Liver (tissue), 9 donors: ENCODE results near the gene NEK2. TPM values are rescaled to one million over a fixed set of nuclear protein-coding genes. Genes with fewer than 3 reads are reported as not detected.
"Not testable (repeated sequence)": the region's sequence is repeated elsewhere in the genome, so short reads cannot be mapped to it uniquely, and the experiment has no call there.

Source experiments
- DNase-seq: peaks from one replicate; pipeline ENCODE4 v3.0.0-alpha.2; 2017; ENCODE audit warnings: low spot score
- H3K27ac ChIP-seq, 2 donors: one replicate each; pipeline ENCODE4 v1.7.0; 2013; ENCODE audit warnings: inconsistent platforms in 2 of 2, low read length in 2 of 2, control low read depth in 1 of 2, low read depth in 1 of 2, mild to moderate bottlenecking in 1 of 2
- H3K27me3 ChIP-seq, 4 donors: one replicate each; pipeline versions ENCODE4 v1.6.1 to v1.7.0; 2013; ENCODE audit warnings: low read length in 3 of 4, inconsistent platforms in 1 of 4, mild to moderate bottlenecking in 1 of 4, moderate library complexity in 1 of 4; ENCODE audit not compliant: control insufficient read depth in 4 of 4, insufficient read depth in 4 of 4
- H3K36me3 ChIP-seq, 4 donors: one replicate each; pipeline versions ENCODE4 v1.6.1 to v1.7.0; 2013; ENCODE audit warnings: low read length in 3 of 4, mild to moderate bottlenecking in 3 of 4, low read depth in 1 of 4, moderate library complexity in 1 of 4; ENCODE audit not compliant: control insufficient read depth in 4 of 4, insufficient read depth in 3 of 4
- H3K4me1 ChIP-seq, 4 donors: one replicate each; pipeline versions ENCODE4 v1.6.1 to v1.7.0; 2013; ENCODE audit warnings: low read length in 3 of 4, mild to moderate bottlenecking in 3 of 4, moderate library complexity in 1 of 4; ENCODE audit not compliant: control insufficient read depth in 4 of 4, insufficient read depth in 4 of 4
- H3K4me3 ChIP-seq, 3 donors: one replicate each; pipeline versions ENCODE4 v1.6.1 to v1.7.0; 2013; ENCODE audit warnings: low read length in 3 of 3, control low read depth in 1 of 3, low read depth in 1 of 3, mild to moderate bottlenecking in 1 of 3
- H3K9ac ChIP-seq, 2 donors: one replicate each; pipeline ENCODE4 v1.7.0; 2013; ENCODE audit warnings: low read length in 2 of 2, mild to moderate bottlenecking in 2 of 2, moderate library complexity in 2 of 2, control low read depth in 1 of 2, low read depth in 1 of 2
- H3K9me3 ChIP-seq, 4 donors: one replicate each; pipeline versions ENCODE4 v1.6.1 to v1.7.0; 2013; ENCODE audit warnings: low read length in 3 of 4; ENCODE audit not compliant: control insufficient read depth in 4 of 4
- EGR1 ChIP-seq, 2 donors: IDR thresholded peaks; 2 replicates each; pipeline ENCODE4 v1.6.1; 2016 to 2018; ENCODE audit warnings: antibody characterized with exemption in 2 of 2, low read depth in 2 of 2
- FOXA1 ChIP-seq: IDR thresholded peaks from 2 replicates; pipeline ENCODE4 v1.6.1; 2016; ENCODE audit warnings: antibody characterized with exemption
- FOXA2 ChIP-seq: IDR thresholded peaks from 2 replicates; pipeline ENCODE4 v1.6.1; 2016; ENCODE audit warnings: antibody characterized with exemption
- HNF4A ChIP-seq, 2 donors: conservative IDR thresholded peaks; 2 replicates each; pipeline ENCODE4 v1.6.1; 2016; ENCODE audit warnings: antibody characterized with exemption in 2 of 2, mild to moderate bottlenecking in 2 of 2
- JUND ChIP-seq, 2 donors: IDR thresholded peaks; 2 replicates each; pipeline ENCODE4 v1.6.1; 2016; ENCODE audit warnings: antibody characterized with exemption in 2 of 2
- NR2F2 ChIP-seq: IDR thresholded peaks from 2 replicates; pipeline ENCODE4 v1.6.1; 2016; ENCODE audit warnings: antibody characterized with exemption
- RAD21 ChIP-seq, 2 donors: IDR thresholded peaks; 2 replicates each; pipeline ENCODE4 v1.6.1; 2016; ENCODE audit warnings: antibody characterized with exemption in 2 of 2, mild to moderate bottlenecking in 2 of 2
- RXRA ChIP-seq, 2 donors: IDR thresholded peaks; 2 replicates each; pipeline ENCODE4 v1.6.1; 2017 to 2018; ENCODE audit warnings: antibody characterized with exemption in 2 of 2, mild to moderate bottlenecking in 1 of 2
- SP1 ChIP-seq: IDR thresholded peaks from 2 replicates; pipeline ENCODE4 v1.6.1; 2018; ENCODE audit warnings: antibody characterized with exemption, mild to moderate bottlenecking
- TAF1 ChIP-seq: conservative IDR thresholded peaks from 2 replicates; pipeline ENCODE4 v1.6.1; 2016; ENCODE audit warnings: antibody characterized with exemption, mild to moderate bottlenecking
- YY1 ChIP-seq: IDR thresholded peaks from 2 replicates; pipeline ENCODE4 v1.6.1; 2016; ENCODE audit warnings: antibody characterized with exemption, mild to moderate bottlenecking
- WGBS: extraction: QIAGEN DNeasy Blood & Tissue Kit; methylation state at CpG from one replicate; pipeline ENCODE4 v1.1.7; 2013; 5-methylcytosine and 5-hydroxymethylcytosine counted together
- polyA plus RNA-seq, 2 donors: library from polyadenylated mRNA; stranded (reverse) in 1 of 2; unstranded in 1 of 2; fragments of 200-250 nt in 1 of 2; fragments of >200 nt in 1 of 2; fragmentation: Nextera tagmentation in 1 of 2; extraction: Ambion mirVana in 1 of 2; gene quantifications; one replicate each; pipeline versions ENCODE4 v1.2.1 to v1.2.3, GENCODE V29; 2013 to 2015
- total RNA-seq, 2 donors: library from RNA; depleted of rRNA; stranded (reverse); fragments of >200 nt; gene quantifications; one replicate each; pipeline ENCODE4 v1.2.3, GENCODE V29; 2014
- TF ChIP-seq, protein P1 (sequence below): IDR thresholded peaks from 2 replicates; pipeline ENCODE4 v1.6.1; 2016; ENCODE audit warnings: antibody characterized with exemption
- TF ChIP-seq, protein P2 (sequence below): IDR thresholded peaks from 2 replicates; pipeline ENCODE4 v1.6.1; 2016; ENCODE audit warnings: antibody characterized with exemption
- TF ChIP-seq, protein P3 (sequence below): IDR thresholded peaks from 2 replicates; pipeline ENCODE4 v1.6.1; 2016; ENCODE audit warnings: antibody characterized with exemption
- donor health status: healthy.
- donor health status: healthy.
- donor health status: healthy.
- donor health status: healthy.
- donor health status: healthy.

Gene NEK2
- total and polyA plus RNA-seq, 4 donors, result 0.29 to 25.7 (median 1.3) TPM; not detected in 1

DNA sequence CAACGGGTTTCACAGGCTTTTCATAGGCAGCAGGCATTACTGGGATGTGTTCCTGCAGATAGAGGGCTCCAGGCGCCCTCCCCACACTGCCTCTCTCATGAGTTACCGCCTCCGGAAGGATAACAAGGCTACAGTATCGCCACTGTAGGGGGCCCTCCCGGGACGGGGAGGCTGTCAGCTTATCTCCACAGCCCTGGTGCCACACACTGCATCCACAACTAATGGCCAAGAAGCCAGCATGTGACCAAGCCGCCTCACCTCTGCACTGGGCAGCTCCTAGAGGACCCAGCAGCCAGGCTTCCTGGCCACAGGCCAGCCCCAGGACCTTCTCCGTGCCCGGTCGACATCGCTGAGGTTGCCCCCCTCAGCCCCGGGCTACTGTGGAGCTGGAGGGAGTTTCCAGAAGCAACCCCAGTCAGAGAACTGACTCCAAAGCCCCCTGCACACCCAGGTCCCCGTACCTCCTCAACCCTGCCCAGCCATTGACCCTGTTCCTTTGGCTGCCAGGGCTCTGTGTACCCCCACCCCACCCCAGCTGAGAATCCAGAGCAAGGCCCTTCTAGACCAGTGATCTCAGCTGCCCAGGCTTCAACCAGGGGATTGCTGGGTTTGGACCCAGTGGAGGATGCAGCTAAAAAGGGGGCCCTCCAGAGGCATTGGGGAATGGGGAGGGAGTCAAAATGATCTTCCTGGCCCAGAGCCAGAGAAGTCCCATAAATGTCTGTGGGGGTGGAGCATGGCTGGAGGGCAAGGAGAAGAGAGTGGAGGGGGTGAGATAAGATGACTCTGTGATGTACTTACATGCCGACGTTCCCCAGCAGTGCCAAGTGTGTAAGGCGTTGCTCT, 45.0 kb downstream of the NEK2 start:
- Histone ChIP-seq H3K36me3 (no peaks in the 10 kb centered on the region), H3K4me3 (no peak overlapping the region), H3K4me1 (peaks cover 0 to 21% (median 10%) of the 10 kb centered on the region in 4 donors), H3K27me3 (no peaks in the 10 kb centered on the region), H3K9me3 (no peaks in the 10 kb centered on the region), H3K9ac (no peak overlapping the region), H3K27ac (no peak overlapping the region)
- peak; percentile 82 for DNase-seq
- 71% methylated on average over 17 of the region's 17 CpGs for WGBS
- TF ChIP-seq RAD21 (IDR thresholded peaks at IDR 0.05) (no peak), NR2F2 (no peak), TAF1 (no peak), SP1 (no peak), JUND (IDR thresholded peaks at IDR 0.05) (no peak), YY1 (no peak)
- TF ChIP-seq, protein P1, sequence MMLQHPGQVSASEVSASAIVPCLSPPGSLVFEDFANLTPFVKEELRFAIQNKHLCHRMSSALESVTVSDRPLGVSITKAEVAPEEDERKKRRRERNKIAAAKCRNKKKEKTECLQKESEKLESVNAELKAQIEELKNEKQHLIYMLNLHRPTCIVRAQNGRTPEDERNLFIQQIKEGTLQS, result no peak
- TF ChIP-seq, protein P2, sequence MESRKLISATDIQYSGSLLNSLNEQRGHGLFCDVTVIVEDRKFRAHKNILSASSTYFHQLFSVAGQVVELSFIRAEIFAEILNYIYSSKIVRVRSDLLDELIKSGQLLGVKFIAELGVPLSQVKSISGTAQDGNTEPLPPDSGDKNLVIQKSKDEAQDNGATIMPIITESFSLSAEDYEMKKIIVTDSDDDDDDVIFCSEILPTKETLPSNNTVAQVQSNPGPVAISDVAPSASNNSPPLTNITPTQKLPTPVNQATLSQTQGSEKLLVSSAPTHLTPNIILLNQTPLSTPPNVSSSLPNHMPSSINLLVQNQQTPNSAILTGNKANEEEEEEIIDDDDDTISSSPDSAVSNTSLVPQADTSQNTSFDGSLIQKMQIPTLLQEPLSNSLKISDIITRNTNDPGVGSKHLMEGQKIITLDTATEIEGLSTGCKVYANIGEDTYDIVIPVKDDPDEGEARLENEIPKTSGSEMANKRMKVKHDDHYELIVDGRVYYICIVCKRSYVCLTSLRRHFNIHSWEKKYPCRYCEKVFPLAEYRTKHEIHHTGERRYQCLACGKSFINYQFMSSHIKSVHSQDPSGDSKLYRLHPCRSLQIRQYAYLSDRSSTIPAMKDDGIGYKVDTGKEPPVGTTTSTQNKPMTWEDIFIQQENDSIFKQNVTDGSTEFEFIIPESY, result no peak

DNA sequence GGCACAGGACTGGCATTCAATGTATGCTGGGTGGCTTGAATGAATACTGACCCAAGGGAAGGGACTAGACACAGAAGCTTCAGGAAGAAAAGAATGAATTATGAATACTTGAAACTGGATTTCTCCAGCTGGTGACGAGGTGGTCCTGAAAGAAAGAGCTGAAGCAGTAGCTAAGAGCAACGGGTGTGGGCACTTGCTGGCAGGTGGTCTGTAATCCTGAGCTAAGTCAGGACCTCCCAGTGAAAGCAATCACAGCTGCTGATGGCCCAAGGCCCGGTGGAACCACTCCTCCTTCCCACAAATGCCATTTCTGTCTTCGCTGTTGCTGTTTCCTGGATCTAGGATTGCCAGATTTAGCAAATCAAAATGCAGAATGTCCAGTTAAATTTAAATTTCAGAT, 47.0 kb downstream of the NEK2 start:
- DNase-seq, result no peak

DNA sequence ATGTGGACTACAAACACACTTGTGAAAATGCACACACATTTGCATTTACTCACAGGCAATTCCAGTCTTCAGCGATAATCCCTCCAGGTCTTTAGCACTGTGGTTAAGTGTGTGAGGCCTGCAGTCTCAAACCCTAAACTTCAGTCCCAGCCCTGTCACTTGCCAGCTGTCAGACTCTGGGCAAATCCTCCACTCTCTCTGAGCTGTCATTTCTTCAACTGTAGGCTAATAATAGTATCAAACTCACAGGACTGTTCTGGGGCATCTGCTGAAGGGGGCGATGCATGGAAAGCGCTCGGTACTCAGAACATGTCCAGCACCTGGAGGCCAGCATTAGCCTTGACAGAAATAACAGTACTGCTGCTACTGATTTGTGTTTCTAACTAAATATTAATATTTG, 48.2 kb downstream of the NEK2 start:
- H3K36me3 ChIP-seq, result no peaks in the 10 kb centered on the region
- DNase-seq, result no peak
- H3K27ac ChIP-seq, result no peak overlapping the region
- H3K9me3 ChIP-seq, result no peaks in the 10 kb centered on the region
- TF ChIP-seq, protein P1, result no peak
- TF ChIP-seq RXRA (IDR thresholded peaks at IDR 0.05), result no peak
- TF ChIP-seq, protein P3, sequence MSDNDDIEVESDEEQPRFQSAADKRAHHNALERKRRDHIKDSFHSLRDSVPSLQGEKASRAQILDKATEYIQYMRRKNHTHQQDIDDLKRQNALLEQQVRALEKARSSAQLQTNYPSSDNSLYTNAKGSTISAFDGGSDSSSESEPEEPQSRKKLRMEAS, result no peak
- no peak for TF ChIP-seq JUND (IDR thresholded peaks at IDR 0.05)
- TF ChIP-seq YY1, result no peak
- no peak for TF ChIP-seq TAF1
- TF ChIP-seq, protein P2, result no peak
- TF ChIP-seq RAD21 (IDR thresholded peaks at IDR 0.05), result no peak
- no peak for TF ChIP-seq FOXA1
- no peak for TF ChIP-seq NR2F2
- TF ChIP-seq HNF4A (conservative IDR thresholded peaks at IDR 0.05), result no peak
- no peak for TF ChIP-seq SP1
- no peaks in the 10 kb centered on the region for H3K27me3 ChIP-seq
- no peak overlapping the region for H3K9ac ChIP-seq
- no peak overlapping the region for H3K4me3 ChIP-seq
- H3K4me1 ChIP-seq, result peaks cover 0 to 3% (median 0%) of the 10 kb centered on the region in 4 donors
- WGBS, result 96% methylated on average over 4 of the region's 4 CpGs

More for the DNA sequence above, 47.0 kb downstream of the NEK2 start:
- Histone ChIP-seq H3K36me3 (no peaks in the 10 kb centered on the region), H3K4me3 (no peak overlapping the region), H3K27ac (no peak overlapping the region), H3K27me3 (no peaks in the 10 kb centered on the region), H3K9ac (no peak overlapping the region), H3K4me1 (peaks cover 0 to 15% (median 8%) of the 10 kb centered on the region in 4 donors), H3K9me3 (no peaks in the 10 kb centered on the region)
- TF ChIP-seq, protein P2, result no peak
- TF ChIP-seq EGR1 (IDR thresholded peaks at IDR 0.05; ENCODE audit: low read depth in 2 of 2), result no peak
- TF ChIP-seq FOXA2, result no peak
- TF ChIP-seq YY1, result no peak
- no peak for TF ChIP-seq JUND (IDR thresholded peaks at IDR 0.05)
- no peak for TF ChIP-seq HNF4A (conservative IDR thresholded peaks at IDR 0.05)
- no peak for TF ChIP-seq TAF1
- 81% methylated on average over 4 of the region's 4 CpGs for WGBS

DNA sequence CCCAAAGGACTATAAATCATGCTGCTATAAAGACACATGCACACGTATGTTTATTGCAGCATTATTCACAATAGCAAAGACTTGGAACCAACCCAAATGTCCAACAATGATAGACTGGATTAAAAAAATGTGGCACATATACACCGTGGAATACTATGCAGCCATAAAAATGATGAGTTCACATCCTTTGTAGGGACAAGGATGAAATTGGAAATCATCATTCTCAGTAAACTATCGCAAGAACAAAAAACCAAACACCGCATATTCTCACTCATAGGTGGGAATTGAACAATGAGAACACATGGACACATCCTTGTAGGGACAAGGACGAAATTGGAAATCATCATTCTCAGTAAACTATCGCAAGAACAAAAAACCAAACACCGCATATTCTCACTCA, 49.6 kb downstream of the NEK2 start:
- not testable (repeated sequence) for H3K9ac ChIP-seq, H3K36me3 ChIP-seq, H3K4me3 ChIP-seq, H3K9me3 ChIP-seq, H3K27me3 ChIP-seq, DNase-seq, H3K4me1 ChIP-seq, H3K27ac ChIP-seq
- 87% methylated on average over 6 of the region's 7 CpGs for WGBS
